Endothelial cell of umbilical vein (primary cell): ENCODE data around the gene ELMO2. TPM values are rescaled to one million over a fixed set of nuclear protein-coding genes. Genes with fewer than 3 reads are reported as not detected.

Source experiments
- BruUV-seq: library from RNA; stranded (reverse); fragments of 400-500 nt; replicated peaks from 2 replicates; lab custom pipeline; 2021; lab: Mats Ljungman, UMichigan
- CTCF ChIA-PET: fragments of 300-600, 350-600 bp; sonication (Branson Sonifier 250); formaldehyde crosslinking; loops from one replicate; lab custom pipeline; 2021; ENCODE audit warnings: antibody characterized with exemption, inconsistent platforms; lab: Charles Lee
- POLR2A ChIA-PET: fragments of 300-600, 350-600 bp; sonication (Branson Sonifier 250); formaldehyde crosslinking; loops from one replicate; lab custom pipeline; 2021; ENCODE audit warnings: antibody characterized with exemption, inconsistent platforms; lab: Charles Lee
- DNase-seq: peaks from one replicate; pipeline ENCODE4 v3.0.0-alpha.2; 2011; ENCODE audit warnings: low read depth, low spot score
- FAIRE-seq: peaks from 2 replicates; lab custom pipeline; 2011; peaks lifted over from hg19 to GRCh38; lab: Jason Lieb, UNC
- H2AFZ ChIP-seq: 2 replicates; pipeline ENCODE4 v1.6.0; 2012; ENCODE audit warnings: low read depth, low read length, control low read depth, inconsistent platforms
- H3K27ac ChIP-seq: 2 replicates; pipeline ENCODE4 v1.5.1; 2011; ENCODE audit warnings: low read depth, mild to moderate bottlenecking, control low read depth, low read length, moderate library complexity; ENCODE audit not compliant: insufficient read depth
- H3K27me3 ChIP-seq, 2 experiments: 2 replicates each; pipeline versions ENCODE4 v1.6.0 to v1.6.1; 2011; ENCODE audit warnings: low read length in 2 of 2, mixed read lengths in 1 of 2; ENCODE audit not compliant: control insufficient read depth in 2 of 2, insufficient read depth in 2 of 2
- H3K36me3 ChIP-seq, 2 experiments: 2 replicates in 1 of 2; 3 replicates in 1 of 2; pipeline ENCODE4 v1.5.1; 2011; ENCODE audit warnings: low read length in 2 of 2, mild to moderate bottlenecking in 1 of 2, moderate library complexity in 1 of 2; ENCODE audit not compliant: control insufficient read depth in 2 of 2, insufficient read depth in 2 of 2; ENCODE audit errors: extremely low read depth in 1 of 2
- H3K4me1 ChIP-seq: 3 replicates; pipeline ENCODE4 v1.5.1; 2011; ENCODE audit warnings: mild to moderate bottlenecking, low read length; ENCODE audit not compliant: control insufficient read depth, insufficient read depth; ENCODE audit errors: extremely low read depth
- H3K4me2 ChIP-seq: 2 replicates; pipeline ENCODE4 v1.6.1; 2011; ENCODE audit warnings: low read length, control low read depth, mixed read lengths; ENCODE audit not compliant: insufficient read depth
- H3K4me3 ChIP-seq, 3 experiments: fragments of 200-600 bp in 1 of 3; sonication (generic), shearing (Covaris generic) in 1 of 3; replicated peaks in 1 of 3; 2 replicates each; pipeline ENCODE4 v1.5.1; 2011 to 2016; ENCODE audit warnings: control low read depth in 3 of 3, low read length in 3 of 3, mild to moderate bottlenecking in 2 of 3, inconsistent platforms in 1 of 3, low read depth in 1 of 3, moderate library complexity in 1 of 3; ENCODE audit not compliant: insufficient read depth in 1 of 3
- H3K79me2 ChIP-seq: 2 replicates; pipeline ENCODE4 v1.6.0; 2012; ENCODE audit warnings: low read length, inconsistent platforms; ENCODE audit not compliant: control insufficient read depth, insufficient read depth
- H3K9ac ChIP-seq: replicated peaks from 2 replicates; pipeline ENCODE3; 2011; ENCODE audit warnings: low read length, control low read depth; ENCODE audit not compliant: insufficient read depth; ENCODE audit errors: extremely low read depth
- H3K9me1 ChIP-seq: replicated peaks from 3 replicates; pipeline ENCODE4 v1.6.0; 2011; ENCODE audit warnings: mild to moderate bottlenecking, low read length; ENCODE audit not compliant: control insufficient read depth, insufficient read depth; ENCODE audit errors: extremely low read depth
- H3K9me3 ChIP-seq: replicated peaks from 2 replicates; pipeline ENCODE4 v1.5.1; 2012; ENCODE audit warnings: low read length, inconsistent platforms; ENCODE audit not compliant: control insufficient read depth, insufficient read depth
- H4K20me1 ChIP-seq: replicated peaks from 2 replicates; pipeline ENCODE3; 2011; ENCODE audit warnings: mild to moderate bottlenecking, low read length; ENCODE audit not compliant: control insufficient read depth, insufficient read depth; ENCODE audit errors: extremely low read depth
- CTCF ChIP-seq, 2 donors: IDR thresholded peaks; 1 replicate in 1 of 2; 2 replicates in 1 of 2; pipeline ENCODE4 v1.5.1; 2011; ENCODE audit warnings: low read length in 2 of 2, mild to moderate bottlenecking in 2 of 2, moderate library complexity in 2 of 2, control low read depth in 1 of 2, inconsistent platforms in 1 of 2, low read depth in 1 of 2; ENCODE audit not compliant: insufficient read depth in 1 of 2; ENCODE audit errors: extremely low read depth in 1 of 2
- EZH2 ChIP-seq: IDR thresholded peaks from 2 replicates; pipeline ENCODE4 v1.6.1; 2012; ENCODE audit warnings: borderline replicate concordance, low read depth, mild to moderate bottlenecking, moderate library complexity, low read length, inconsistent platforms; ENCODE audit not compliant: severe bottlenecking
- FOS ChIP-seq: IDR thresholded peaks from 2 replicates; pipeline ENCODE4 v1.6.1; 2011; ENCODE audit warnings: mild to moderate bottlenecking, low read length, moderate library complexity, borderline replicate concordance; ENCODE audit not compliant: insufficient read depth
- GATA2 ChIP-seq: IDR thresholded peaks from 2 replicates; pipeline ENCODE4 v1.7.0; 2011; ENCODE audit warnings: low read depth, mild to moderate bottlenecking, moderate library complexity, mixed read lengths, low read length; ENCODE audit not compliant: insufficient read length, insufficient read depth
- JUN ChIP-seq: IDR thresholded peaks from 2 replicates; pipeline ENCODE4 v1.6.1; 2011; ENCODE audit warnings: borderline replicate concordance, low read depth; ENCODE audit not compliant: insufficient read length, insufficient read depth
- MYC ChIP-seq: IDR thresholded peaks from one replicate; pipeline ENCODE4 v1.6.1; 2011; ENCODE audit warnings: mild to moderate bottlenecking, low read depth, low read length
- POLR2A ChIP-seq: IDR thresholded peaks from 2 replicates; pipeline ENCODE4 v1.6.1; 2012; ENCODE audit warnings: low read depth, mild to moderate bottlenecking, control low read depth, low read length
- POLR2AphosphoS5 ChIP-seq: IDR thresholded peaks from 2 replicates; pipeline ENCODE4 v1.6.1; 2012; ENCODE audit warnings: low read depth, mild to moderate bottlenecking, control low read depth, low read length, moderate library complexity; ENCODE audit not compliant: insufficient read depth
- dilution Hi-C: fragments of 300-500 bp; cut with MboI; formaldehyde crosslinking; loops from one replicate; pipeline ENCODE4 v1.15.0; 2019; ENCODE audit warnings: low sequenced_read_pairs; ENCODE audit not compliant: extremely low pct_ligation_motif_present
- intact Hi-C: fragments of 100-400 bp; cut with micrococcal nuclease; formaldehyde crosslinking; loops from one replicate; pipeline ENCODE4 v1.10.0; 2022
- polyA plus RNA-seq, 4 experiments: library from polyadenylated mRNA; depleted of rRNA in 3 of 4; stranded (reverse) in 3 of 4; unstranded in 1 of 4; fragments of >200 nt; gene quantifications; 2 replicates each; pipeline versions ENCODE4 v1.2.1 to v1.2.3, GENCODE V29; 2011 to 2012; ENCODE audit warnings: missing spikeins in 1 of 4
- total RNA-seq: library from RNA; stranded (reverse); gene quantifications from 2 replicates; pipeline ENCODE4 v1.2.3, GENCODE V29; 2021
- TF ChIP-seq, protein P1 (sequence below): IDR thresholded peaks from 2 replicates; pipeline ENCODE4 v1.6.1; 2011; ENCODE audit not compliant: insufficient read depth, insufficient read length

Gene ELMO2
- total and polyA plus RNA-seq, 2 donors (not counting 3 experiments of a cell fraction or from before 2014, with no cell fraction given) = 35.1 to 43.5 TPM

- H3K9ac ChIP-seq = no peak overlapping the region
- H3K4me2 ChIP-seq = no peak overlapping the region
- ChIA-PET POLR2A (no interaction called here), CTCF (no interaction called here)
- no peak overlapping the region for H3K27ac ChIP-seq
- H3K9me3 ChIP-seq = no peaks in the 10 kb centered on the region
- no peak for DNase-seq
- FAIRE-seq = no peak
- H2AFZ ChIP-seq = no peak overlapping the region
- no peaks in the 10 kb centered on the region for H4K20me1 ChIP-seq
- H3K36me3 ChIP-seq = no peaks in the 10 kb centered on the region
- BruUV-seq = no TSS peak
- dilution Hi-C loops (no loop called here), intact Hi-C loops (no loop called here)
- H3K4me1 ChIP-seq = no peaks in the 10 kb centered on the region
- TF ChIP-seq, protein P1, sequence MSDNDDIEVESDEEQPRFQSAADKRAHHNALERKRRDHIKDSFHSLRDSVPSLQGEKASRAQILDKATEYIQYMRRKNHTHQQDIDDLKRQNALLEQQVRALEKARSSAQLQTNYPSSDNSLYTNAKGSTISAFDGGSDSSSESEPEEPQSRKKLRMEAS = no peak
- TF ChIP-seq POLR2AphosphoS5 (no peak), GATA2 (no peak), POLR2A (no peak), MYC (no peak), CTCF (IDR thresholded peaks at IDR 0.05; ENCODE audit: extremely low read depth in 1 of 2, insufficient read depth in 1 of 2, low read depth in 1 of 2, low read length in 2 of 2) (no peak), EZH2 (no peak), JUN (no peak), FOS (no peak)
- peaks cover 3 to 16% of the 10 kb centered on the region in 2 experiments for H3K27me3 ChIP-seq
- H3K9me1 ChIP-seq = no peaks in the 10 kb centered on the region
- H3K4me3 ChIP-seq = no peak overlapping the region
- no peaks in the 10 kb centered on the region for H3K79me2 ChIP-seq
Observed at GRCh38 chr20:46416421-46416820, 10.0 kb upstream of the ELMO2 start.
